ENCODE results near the gene SSR2.
"Not testable (repeated sequence)": the region's sequence is repeated elsewhere in the genome, so short reads cannot be mapped to it uniquely, and the experiment has no call there.

The SSR2 gene

DNA sequence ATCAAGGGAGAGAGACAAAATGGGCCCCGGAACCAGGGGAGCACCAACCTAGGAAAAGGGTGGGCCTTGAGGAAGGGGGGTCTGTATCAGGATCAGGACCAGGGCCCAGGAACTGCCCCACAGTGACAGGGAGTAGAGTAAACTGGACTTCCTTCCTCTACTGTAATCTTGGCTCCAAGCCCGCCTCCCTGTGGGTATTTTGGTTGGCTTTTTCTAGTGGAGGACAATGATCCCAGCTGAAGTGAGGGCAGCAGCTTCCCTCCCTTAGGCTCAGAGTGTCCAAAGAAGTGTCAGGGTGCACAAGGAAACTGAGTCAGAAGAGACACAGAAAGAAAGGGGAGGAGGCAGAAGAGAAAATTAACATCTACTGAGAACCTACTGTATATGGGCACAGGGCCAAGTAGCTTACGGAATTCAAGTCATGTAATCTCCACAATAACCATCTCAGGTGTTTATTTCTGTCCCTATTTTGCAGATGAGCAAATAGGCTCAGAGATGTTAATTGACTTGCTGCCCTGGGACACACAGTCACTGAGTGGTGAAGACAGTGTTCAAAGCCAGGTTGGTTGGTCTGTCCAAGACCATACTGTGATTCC is 28.0 kb upstream of the SSR2 start:
- DNase-seq (ENCODE audit: low spot score), result no peak

DNA sequence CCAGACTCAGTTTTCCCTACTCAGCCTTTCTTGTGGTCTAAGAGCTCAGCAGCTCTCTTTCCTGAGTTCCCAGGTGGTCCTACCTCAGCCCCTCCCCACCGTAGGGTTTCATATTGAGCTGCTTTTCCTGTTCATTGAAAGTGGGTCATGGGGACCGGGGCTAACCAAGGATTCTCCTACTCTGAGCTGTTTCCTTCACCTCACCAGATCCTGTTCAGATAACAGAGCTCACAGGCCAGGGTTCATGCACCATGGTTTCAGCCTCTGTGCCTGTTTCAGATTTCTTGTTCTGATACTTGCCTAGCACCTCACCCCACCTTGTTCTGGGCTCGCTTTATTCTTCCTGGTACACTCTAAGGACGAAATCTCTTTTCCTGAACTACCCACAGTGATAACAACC is 24.3 kb upstream of the SSR2 start:
- DNase-seq (ENCODE audit: low spot score), result no peak

DNA sequence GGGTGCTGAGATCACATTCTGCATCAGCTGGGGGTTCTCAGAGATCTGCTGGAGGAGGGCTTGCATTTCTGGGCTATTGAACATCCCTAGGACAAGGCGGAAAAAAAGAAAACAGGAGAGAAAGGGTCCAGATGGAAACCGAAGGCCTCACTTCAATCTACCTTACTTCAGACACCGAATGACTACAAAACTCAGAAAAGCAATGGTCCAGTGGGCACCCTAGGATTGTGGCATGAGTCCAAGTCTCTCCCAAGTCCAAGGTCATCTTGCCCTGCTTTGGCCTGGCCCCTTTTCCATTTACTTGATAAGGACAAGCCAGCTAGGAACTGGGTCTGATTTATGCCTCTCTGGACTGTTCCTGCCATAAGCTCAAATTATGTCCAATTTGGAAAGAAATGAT is 22.1 kb upstream of the SSR2 start:
- no peak for DNase-seq (ENCODE audit: low spot score)

DNA sequence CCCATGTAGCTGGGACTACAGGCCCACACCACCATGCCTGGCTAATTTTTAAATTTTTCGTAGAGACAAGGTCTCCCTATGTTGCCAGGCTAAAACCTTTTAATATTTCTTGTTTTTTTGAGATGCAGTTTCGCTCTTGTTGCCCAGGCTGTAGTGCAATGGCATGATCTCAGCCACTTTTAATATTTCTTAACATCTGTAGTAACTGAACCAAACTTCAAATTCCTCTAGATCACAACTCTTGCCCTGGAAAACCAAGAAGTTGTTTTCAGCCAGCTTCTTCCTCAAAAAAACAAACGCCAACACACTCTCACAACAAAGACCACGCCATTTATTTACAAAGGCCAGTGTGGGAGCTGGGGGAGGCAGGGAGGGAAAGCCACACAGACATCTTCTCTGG is 14.2 kb upstream of the SSR2 start:
- not testable (repeated sequence) for DNase-seq (ENCODE audit: low spot score)

DNA sequence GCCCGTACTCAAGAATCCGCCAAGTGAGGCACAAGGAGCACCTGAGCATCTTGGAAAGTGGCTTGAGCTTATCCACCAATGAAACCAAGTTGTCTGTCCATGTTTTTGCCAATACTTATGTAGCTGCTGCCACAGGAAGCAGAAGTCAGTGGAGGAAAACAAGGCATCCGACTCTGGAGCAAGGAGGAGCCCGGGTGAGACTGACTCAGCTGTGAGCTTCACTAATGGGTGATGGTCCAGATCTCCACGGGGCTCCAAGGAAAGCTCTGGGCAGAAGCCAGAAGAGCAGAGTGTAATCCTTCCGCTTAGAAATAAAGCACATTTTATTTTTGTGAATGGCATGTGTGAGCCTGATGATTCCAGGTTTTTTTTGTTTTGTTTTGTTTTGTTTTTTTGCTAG is 12.3 kb upstream of the SSR2 start:
- DNase-seq (ENCODE audit: low spot score), result no peak

DNA sequence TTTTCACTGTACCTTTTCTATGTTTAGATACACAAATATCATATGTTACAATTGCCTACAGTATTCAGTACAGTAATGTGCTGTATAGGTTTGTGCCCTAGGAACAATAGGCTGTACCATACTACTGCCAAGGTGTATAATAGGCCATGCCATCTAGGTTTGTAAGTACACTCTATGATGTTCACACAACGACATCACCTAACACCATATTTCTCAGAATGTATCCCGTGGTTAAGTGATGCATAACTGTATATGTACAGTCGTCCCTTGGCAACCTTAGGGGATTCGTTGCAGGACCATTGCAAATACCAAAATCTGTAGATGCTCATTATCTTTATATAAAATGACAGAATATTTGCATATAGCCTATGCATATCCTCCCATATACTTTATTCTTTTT is 5.8 kb upstream of the SSR2 start:
- no peak for DNase-seq (ENCODE audit: low spot score)

DNA sequence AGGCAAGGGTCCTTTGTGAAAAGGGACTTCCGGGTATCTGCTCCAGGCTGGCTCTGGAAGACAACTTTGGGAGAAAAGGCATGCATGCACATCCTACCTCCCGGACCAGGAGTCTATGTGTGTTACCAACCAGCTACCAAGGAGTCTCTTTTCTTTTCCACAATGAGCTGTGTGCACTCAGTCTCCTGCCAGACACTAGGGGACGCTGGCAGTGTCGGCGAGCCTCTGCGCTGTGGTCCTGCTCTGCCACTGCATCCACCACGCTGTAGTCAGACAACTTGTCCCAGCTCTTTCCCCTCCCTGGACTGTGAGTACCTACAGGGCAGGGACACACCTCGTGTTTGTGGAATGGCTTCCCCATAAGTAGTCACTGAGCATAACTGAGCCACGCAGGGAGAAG is 5.1 kb upstream of the SSR2 start:
- peak; percentile 88 for DNase-seq (ENCODE audit: low spot score)

DNA sequence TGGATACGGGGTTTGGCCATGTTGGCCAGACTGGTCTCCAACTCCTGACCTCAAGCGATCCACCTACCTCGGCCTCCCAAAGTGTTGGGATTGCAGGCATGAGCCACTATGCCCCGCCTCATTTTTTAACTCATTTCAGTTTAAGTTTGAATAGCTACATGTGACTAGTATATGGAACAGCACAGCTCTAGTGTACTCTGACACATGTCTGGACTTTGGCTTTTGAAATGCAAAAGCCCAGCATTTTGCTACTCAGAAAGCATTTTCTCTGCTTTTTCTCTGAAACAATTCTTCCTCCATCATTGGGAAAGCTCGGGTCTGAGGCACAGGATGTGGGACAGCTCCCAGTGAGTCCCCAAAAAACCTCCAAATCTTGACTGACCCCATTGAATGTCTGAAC is 4.0 kb upstream of the SSR2 start:
- no peak for DNase-seq (ENCODE audit: low spot score)

DNA sequence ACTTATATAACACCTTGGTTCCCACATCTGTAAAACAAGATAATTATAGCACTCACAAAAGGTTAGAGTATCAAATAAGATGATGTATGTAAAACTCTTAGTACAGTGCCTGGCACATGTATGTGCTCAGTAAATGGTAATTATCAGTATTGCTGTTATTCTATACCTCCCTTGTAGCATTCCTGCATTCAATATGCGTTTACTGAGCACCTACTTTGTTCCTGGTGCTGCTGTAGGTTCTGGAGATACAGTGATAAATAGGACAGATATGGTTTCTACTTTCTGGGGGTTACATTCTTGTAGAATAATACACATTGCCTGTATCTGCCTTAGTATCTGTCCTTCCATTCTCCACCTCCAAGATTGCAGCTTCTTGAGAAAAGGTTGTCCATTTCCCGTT is 1.2 kb upstream of the SSR2 start:
- DNase-seq (ENCODE audit: low spot score), result no peak

DNA sequence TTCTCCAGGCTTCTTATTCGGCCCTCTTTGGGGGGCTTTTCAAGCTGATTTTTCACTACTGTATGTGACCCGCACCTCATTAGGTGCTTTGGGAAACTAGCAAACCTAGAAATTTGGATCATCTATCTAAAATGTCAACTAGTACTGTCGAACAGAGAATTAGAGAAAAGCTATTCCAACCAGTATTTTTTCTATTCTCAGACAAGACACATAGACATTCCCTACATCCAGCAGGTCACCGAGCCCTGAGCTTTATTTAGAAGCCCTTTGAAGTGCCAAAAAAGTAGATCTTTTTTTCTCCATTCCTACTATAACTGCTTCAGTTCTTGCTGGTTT is 310 bp upstream of the SSR2 start:
- no peak for DNase-seq (ENCODE audit: low spot score)

DNA sequence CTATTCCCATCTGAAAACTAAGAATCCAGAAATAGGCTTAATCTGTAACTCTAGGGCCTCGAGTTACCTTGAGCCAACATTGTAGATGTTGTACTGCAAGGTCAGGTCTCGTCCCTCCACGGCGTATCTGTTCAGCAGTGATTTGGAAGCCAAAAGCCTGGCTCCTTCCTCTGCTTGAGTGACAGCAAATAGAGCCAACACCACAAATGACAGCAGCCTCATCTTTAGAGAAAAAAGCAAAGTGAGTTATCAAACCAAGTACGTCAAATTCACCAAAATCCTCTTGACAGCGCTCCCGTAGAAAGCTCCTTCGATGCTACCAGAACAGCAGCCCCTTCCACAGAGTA is 832 bp downstream of the SSR2 start:
- no peak for DNase-seq (ENCODE audit: low spot score)

DNA sequence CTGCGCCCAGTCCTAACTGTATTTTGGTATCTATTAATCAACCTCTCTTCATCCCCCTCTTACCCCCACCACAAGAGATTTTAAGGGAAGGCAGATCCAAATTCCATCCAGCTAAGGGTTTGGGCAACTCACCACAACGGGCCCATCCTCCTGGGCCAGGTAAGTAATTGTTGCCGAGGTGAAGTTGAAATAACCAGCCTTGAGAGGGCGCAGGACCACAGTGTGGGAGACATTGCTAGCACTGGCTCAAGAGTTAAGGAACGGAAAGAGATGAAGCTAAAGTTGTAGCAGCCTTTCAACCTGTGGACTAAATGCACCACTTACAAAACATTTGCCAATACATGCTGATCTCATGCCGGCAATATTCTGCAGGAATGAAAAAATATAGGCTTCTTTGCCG is 5.9 kb downstream of the SSR2 start:
- peak; percentile 33 for DNase-seq (ENCODE audit: low spot score)

DNA sequence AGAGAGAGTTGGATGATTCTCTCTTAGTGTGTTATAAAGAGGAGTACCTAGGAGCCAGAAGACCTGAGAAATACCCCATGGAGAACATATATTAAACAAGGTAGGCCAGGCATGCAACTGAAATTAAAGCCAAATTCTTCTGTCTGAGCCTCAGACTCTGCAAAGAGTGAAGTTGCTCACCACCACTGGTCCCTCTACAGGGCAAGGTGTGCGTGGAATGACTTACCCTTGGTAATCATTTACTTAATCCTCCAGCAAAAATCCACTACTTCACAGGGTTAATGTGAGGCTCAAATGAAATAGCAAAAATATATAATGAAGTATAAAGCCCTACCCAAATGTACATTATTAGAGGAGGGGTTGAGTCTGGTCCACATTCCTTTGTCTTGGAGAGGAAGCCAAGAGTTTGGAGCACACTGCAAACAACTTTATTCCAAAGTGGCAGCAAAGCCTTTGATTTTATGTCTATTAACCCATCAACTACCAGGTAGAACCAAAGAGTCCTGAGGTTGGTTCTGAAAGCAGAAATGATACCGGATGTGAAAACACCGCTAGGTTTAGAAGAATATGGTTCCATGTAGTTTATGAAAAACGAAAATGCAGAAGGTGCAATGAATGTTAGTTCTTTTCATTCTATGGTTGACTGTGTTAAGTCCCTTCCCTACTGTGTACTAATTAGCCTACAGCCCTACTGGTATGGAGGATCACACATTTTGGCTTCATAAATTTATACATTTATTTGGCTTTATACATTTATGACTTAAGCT is 8.5 kb downstream of the SSR2 start:
- peak; percentile 10 for DNase-seq (ENCODE audit: low spot score)

DNA sequence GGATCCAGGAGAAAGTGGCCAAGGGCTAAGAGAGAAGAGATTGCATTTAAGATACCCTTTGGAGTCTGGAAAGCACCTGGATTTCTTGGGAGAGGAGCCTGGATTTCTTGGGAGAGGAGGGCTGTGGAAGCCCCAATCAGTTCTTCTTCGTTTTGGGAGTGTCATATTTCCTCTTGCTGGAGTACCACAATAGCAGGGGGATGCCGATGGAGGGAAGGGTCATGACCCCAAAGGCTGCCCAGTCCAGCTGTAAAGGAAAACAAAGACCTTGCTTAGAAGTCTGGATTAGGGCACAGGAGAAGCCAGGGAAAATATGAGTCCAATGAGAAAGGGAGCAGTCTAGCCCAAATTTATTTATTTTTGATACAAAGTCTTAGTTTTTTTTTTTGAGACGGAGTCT is 11.3 kb downstream of the SSR2 start:
- peak; percentile 8 for DNase-seq (ENCODE audit: low spot score)

DNA sequence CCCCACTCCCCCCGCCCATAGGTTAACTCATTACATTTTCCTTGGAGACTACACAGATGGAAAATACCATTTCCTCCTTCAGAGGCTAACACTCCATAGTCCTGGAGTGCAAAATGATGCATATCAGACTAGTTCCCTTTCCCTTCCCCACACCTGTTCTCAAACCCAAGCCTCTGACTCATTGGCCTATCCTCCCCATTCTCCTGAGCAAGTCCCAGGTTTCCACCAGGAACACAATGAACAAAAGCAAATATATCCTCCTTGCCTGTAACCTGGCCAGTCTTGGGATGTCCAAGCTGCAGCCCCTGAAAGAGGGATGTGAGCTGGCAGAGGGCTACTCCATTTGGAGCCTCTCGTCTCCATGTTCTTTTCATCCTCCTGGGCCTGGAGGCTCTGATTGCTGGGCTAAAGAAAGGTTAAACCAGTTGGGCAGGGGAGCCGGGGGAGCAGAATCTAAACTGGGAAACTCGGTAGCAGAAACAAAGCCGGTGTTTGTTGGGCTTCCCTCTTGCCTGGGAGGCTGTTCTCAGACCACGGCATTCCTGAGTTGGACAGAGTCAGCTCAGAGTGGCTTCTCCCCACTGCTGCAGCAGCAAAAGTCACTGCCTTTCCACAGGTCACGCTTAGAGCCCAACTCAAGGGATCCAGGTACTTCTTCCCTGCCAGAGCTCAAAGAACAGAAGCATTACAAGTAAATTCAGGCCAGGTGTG is 13.9 kb downstream of the SSR2 start:
- DNase-seq (ENCODE audit: low spot score), result peak; percentile 22

DNA sequence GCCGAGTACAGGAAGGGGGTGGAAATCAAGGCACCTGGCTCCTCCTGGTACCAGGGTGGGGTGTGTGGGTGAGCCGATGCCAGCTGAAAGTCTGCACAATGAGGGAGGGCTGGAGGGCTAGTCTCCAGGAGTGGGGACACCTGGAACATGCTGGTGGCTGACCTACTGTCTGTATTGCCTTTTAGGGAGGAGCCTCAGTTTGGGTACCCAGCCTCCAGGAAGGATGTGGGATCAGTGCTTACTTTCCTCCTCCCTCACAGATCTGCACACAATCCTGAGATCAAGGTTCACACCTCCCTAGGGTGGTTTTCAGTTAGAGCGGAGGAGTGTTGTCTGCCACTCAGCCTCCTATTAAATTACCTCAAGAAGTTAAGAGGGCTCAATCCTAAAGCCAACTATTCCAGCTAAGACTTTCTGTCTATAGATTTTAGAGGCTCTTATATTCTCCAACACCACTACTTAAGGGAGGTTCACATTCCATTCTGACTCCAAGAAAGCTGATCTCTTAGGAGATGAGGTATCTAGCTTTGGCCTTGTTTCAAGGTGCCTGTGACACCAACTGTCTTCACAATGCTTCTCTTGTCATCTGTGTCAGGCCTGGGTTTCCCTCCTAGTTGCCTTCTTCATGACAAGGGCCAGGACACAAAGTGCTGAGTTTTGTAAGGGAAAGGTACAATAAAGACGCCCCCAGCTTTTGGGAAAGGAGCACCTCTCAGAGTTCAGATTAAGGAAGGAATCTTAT is 15.7 kb downstream of the SSR2 start:
- peak; percentile 35 for DNase-seq (ENCODE audit: low spot score)

DNA sequence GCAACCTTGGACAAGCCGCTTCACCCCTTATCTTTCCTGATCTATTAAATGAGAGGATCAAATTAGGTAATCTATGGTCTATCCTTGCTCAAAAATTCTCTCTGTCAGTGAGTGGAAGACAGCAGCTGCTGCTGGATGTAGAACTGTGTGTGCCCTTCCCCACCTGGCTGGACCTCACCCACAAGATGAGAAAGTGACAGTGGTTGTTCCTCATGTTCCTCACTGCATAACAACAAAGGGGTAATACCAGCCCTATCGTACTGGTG is 16.9 kb downstream of the SSR2 start:
- peak; percentile 18 for DNase-seq (ENCODE audit: low spot score)

DNA sequence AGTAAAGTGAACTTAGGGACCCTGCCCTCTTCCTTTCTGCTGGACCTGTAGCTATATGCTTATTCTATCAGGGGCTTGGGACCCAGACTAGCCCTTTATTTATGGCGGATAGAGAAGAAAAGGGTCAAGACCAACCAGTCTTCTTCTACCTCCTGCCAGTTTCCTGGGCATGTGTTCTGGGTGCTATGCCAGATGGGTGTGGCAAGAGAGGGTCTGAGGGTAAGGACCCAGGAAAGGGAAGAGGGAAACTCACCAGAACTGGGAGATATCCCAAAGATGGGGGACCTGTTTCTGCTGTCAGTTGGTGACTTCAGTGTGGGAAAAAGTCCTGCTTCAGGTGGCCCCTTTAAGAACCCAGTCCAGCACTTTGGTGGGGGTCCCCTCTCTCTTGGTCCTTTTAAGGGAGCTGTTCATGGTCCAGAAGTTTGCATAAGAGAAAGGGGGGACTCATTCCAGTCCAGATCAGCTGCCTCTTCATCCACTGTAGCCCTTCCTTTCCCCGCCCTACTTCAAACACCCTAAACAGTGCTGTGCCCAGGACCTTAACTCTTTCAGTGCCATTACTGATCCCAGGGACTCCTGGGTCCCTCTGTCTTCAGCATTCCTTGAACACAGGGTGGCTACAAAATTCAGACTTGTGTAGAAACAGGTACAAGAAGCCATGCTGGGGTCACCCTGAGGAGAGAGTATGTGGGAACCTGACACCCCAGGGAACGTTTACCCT is 18.4 kb downstream of the SSR2 start:
- peak; percentile 12 for DNase-seq (ENCODE audit: low spot score)

DNA sequence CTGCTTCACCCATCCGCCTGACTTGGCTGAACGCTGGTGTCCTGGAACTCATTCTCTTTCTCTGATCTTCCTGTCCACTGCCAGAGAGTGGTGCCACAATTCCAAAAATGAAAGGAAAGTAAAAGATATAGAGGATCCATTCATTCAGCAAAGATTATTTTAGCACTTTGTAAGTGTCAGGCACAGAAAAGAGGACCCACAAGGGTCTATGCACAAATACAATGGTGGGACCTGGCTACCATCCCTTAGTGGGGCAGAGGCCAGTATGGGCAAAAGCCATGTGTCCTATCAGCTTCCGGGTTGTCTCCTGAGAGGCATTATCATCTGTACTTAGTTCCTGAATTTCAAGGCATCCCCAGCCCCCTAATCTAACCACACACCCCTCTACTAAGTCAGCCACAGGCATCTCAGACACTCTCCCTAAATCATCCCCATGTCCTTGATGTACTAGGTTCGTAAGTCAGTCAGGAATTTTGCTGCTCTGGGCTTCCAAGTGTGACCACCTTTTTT is 19.0 kb downstream of the SSR2 start:
- peak; percentile 28 for DNase-seq (ENCODE audit: low spot score)

DNA sequence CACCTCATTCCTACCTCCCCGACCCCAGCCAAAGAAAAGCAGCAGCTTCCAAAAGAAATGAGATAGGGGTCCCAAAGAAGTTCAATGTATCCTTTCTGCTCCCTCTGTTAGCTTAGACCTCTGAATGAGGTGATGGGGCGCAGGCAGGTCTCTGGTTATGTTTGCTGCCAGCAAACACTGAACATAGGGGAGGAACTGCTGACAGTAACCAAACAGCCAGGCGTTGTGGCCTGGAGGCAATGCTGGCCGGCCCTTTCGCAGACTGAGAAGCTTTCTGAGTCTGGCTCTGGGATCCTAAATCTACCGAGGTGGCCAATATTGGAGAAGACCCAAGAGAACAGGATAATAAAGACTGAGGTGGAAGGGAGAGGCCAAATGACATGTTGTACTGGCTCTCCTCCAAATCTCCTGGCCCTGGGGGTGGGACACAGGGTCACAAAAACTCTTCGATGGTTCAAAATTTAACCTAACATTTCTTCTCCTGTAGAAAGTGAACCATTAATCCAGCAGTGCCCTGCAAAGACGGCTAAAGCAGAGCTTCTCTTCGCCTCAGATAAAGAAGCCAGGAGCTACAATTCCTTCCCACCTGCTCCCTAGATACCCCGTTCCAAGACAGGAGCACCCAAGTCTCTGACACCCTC is 19.6 kb downstream of the SSR2 start:
- peak; percentile 28 for DNase-seq (ENCODE audit: low spot score)

DNA sequence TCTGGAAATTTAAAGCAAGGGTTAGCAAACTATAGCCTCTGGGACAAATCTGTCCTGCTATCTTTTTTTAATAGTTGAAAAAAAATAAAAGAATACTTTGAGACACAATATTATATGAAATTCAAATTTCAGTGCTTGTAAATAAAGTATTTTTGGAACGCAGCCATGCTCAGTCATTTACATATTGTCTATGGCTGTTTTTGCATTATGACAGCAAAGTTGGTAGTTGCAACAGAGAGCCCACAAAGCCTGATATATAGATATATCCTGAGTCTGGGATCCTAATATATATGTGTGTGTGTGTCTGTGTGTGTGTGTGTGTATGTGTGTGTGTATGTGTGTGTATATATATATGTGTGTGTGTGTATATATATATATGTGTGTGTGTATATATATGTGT is 20.8 kb downstream of the SSR2 start:
- DNase-seq (ENCODE audit: low spot score), result no peak

DNA sequence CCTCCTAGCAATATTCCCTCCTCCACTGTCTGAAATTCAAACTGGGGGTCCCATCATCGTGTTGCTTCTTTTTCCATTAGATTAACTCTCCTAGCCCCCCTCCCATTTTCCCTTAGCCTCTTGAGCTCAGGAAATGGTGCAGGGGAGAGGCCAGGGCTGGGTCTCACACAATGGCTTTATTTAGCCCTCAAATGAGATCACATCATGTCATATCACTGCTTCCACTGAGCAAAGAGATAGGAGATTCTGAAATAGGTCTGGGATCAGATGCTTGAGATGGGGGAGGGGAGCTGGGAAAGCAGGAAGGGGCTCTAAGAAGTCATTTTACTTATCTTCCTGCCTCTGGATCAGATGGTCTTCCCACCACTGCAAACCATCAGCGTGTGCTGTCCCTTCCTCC is 24.6 kb downstream of the SSR2 start:
- no peak for DNase-seq (ENCODE audit: low spot score)

Measured in D341Med (cell line).